Endodermal cell (in vitro differentiated cells): ENCODE data around the gene GSDME. TPM values are rescaled to one million over a fixed set of nuclear protein-coding genes. Genes with fewer than 3 reads are reported as not detected.

Experiments
- DNase-seq: peaks from one replicate; pipeline ENCODE4 v3.0.0-alpha.2; 2017
- H3K27ac ChIP-seq: 2 replicates; pipeline ENCODE4 v1.5.1; 2013; ENCODE audit warnings: mild to moderate bottlenecking, low read depth, low read length, moderate library complexity
- H3K27me3 ChIP-seq: 2 replicates; pipeline ENCODE4 v1.6.1; 2013; ENCODE audit warnings: mild to moderate bottlenecking, low read length, moderate library complexity; ENCODE audit not compliant: insufficient read depth, control insufficient read depth, poor library complexity, severe bottlenecking
- H3K36me3 ChIP-seq: 2 replicates; pipeline ENCODE4 v1.7.0; 2013; ENCODE audit warnings: mild to moderate bottlenecking, low read length, moderate library complexity; ENCODE audit not compliant: control insufficient read depth, insufficient read depth
- H3K4me1 ChIP-seq: one replicate; pipeline ENCODE4 v1.7.0; 2013; ENCODE audit warnings: low read length; ENCODE audit not compliant: control insufficient read depth, insufficient read depth
- H3K4me3 ChIP-seq: 2 replicates; pipeline ENCODE4 v1.5.1; 2013; ENCODE audit warnings: mild to moderate bottlenecking, low read length, moderate library complexity
- H3K9ac ChIP-seq: 2 replicates; pipeline ENCODE4 v1.6.1; 2013; ENCODE audit warnings: mild to moderate bottlenecking, low read length, moderate library complexity; ENCODE audit not compliant: poor library complexity, severe bottlenecking; ENCODE audit errors: extremely low read depth
- H3K9me3 ChIP-seq: 2 replicates; pipeline ENCODE4 v1.6.1; 2013; ENCODE audit warnings: mild to moderate bottlenecking, low read length, moderate library complexity; ENCODE audit not compliant: control insufficient read depth
- H3K27ac Mint-ChIP-seq: 2 replicates; pipeline ENCODE4 v1.8.0; 2020; ENCODE audit warnings: mixed read lengths
- H3K27me3 Mint-ChIP-seq: 2 replicates; pipeline ENCODE4 v1.8.0; 2021; ENCODE audit warnings: mild to moderate bottlenecking, mixed read lengths; ENCODE audit not compliant: insufficient read depth
- H3K36me3 Mint-ChIP-seq: 2 replicates; pipeline ENCODE4 v1.8.0; 2020; ENCODE audit warnings: low read depth, mixed read lengths
- H3K4me1 Mint-ChIP-seq: 2 replicates; pipeline ENCODE4 v1.8.0; 2020; ENCODE audit warnings: mixed read lengths
- H3K4me3 Mint-ChIP-seq: 2 replicates; pipeline ENCODE4 v1.8.0; 2020; ENCODE audit warnings: mild to moderate bottlenecking, moderate library complexity, mixed read lengths
- H3K9me3 Mint-ChIP-seq: 2 replicates; pipeline ENCODE4 v1.8.0; 2020; ENCODE audit warnings: mild to moderate bottlenecking, mixed read lengths
- WGBS, 2 experiments: methylation state at CpG; one replicate each; pipeline versions ENCODE4 v1.1.5 to v1.1.7; 2013; ENCODE audit warnings: missing lambda C conversion rate in 2 of 2, mixed read lengths in 1 of 2; ENCODE audit not compliant: insufficient coverage in 1 of 2, insufficient read length in 1 of 2; 5-methylcytosine and 5-hydroxymethylcytosine counted together
- total RNA-seq, 2 donors: library from RNA; stranded (reverse); fragmentation: NEBNext Ultra II Directional in 1 of 2; extraction: Animal tissue kit (Norgen Biotek cat#: 25700) in 1 of 2; gene quantifications; 2 replicates in 1 of 2; 3 replicates in 1 of 2; pipeline ENCODE4 v1.2.1, GENCODE V29; 2021
- TF ChIP-seq, protein P1 (sequence below): fragments of 200-600 bp; sonication (generic); conservative IDR thresholded peaks from 2 replicates; pipeline ENCODE4 v1.5.0; 2021; ENCODE audit warnings: antibody characterized with exemption, mild to moderate bottlenecking

Gene GSDME
- total RNA-seq, 2 donors from 2014 or later: 8.9 to 17.9 TPM

GRCh38 chr7:24800667-24801066 lies 43.4 kb upstream of the GSDME start:
- Mint-ChIP-seq H3K27ac (no peak overlapping the region), H3K27me3 (no peaks in the 10 kb centered on the region), H3K36me3 (peaks cover 18% of the 10 kb centered on the region), H3K4me3 (no peak overlapping the region), H3K4me1 (no peaks in the 10 kb centered on the region), H3K9me3 (no peaks in the 10 kb centered on the region)
- H3K27ac ChIP-seq: no peak overlapping the region
- TF ChIP-seq, protein P1, sequence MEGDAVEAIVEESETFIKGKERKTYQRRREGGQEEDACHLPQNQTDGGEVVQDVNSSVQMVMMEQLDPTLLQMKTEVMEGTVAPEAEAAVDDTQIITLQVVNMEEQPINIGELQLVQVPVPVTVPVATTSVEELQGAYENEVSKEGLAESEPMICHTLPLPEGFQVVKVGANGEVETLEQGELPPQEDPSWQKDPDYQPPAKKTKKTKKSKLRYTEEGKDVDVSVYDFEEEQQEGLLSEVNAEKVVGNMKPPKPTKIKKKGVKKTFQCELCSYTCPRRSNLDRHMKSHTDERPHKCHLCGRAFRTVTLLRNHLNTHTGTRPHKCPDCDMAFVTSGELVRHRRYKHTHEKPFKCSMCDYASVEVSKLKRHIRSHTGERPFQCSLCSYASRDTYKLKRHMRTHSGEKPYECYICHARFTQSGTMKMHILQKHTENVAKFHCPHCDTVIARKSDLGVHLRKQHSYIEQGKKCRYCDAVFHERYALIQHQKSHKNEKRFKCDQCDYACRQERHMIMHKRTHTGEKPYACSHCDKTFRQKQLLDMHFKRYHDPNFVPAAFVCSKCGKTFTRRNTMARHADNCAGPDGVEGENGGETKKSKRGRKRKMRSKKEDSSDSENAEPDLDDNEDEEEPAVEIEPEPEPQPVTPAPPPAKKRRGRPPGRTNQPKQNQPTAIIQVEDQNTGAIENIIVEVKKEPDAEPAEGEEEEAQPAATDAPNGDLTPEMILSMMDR: no peak
- no peaks in the 10 kb centered on the region for H3K4me1 ChIP-seq
- H3K4me3 ChIP-seq: no peak overlapping the region
- DNase-seq: no peak
- no peaks in the 10 kb centered on the region for H3K9me3 ChIP-seq
- H3K9ac ChIP-seq: no peak overlapping the region
- H3K36me3 ChIP-seq: no peaks in the 10 kb centered on the region
- 92 to 99% methylated on average over 9 of the region's 9 CpGs for WGBS, 2 experiments
- H3K27me3 ChIP-seq: no peaks in the 10 kb centered on the region

- no peak overlapping the region for H3K4me3 Mint-ChIP-seq
- H3K27ac Mint-ChIP-seq: no peak overlapping the region
- Histone ChIP-seq H3K4me3 (no peak overlapping the region), H3K36me3 (no peaks in the 10 kb centered on the region), H3K27me3 (no peaks in the 10 kb centered on the region), H3K4me1 (no peaks in the 10 kb centered on the region), H3K27ac (no peak overlapping the region), H3K9me3 (no peaks in the 10 kb centered on the region), H3K9ac (no peak overlapping the region)
- TF ChIP-seq, protein P1: no peak
- DNase-seq: no peak
- 93 to 95% methylated on average over 4 to 6 of the region's 6 CpGs for WGBS, 2 experiments
- no peaks in the 10 kb centered on the region for H3K27me3 Mint-ChIP-seq
- peaks cover 4% of the 10 kb centered on the region for H3K9me3 Mint-ChIP-seq
- peaks cover 18% of the 10 kb centered on the region for H3K36me3 Mint-ChIP-seq
- H3K4me1 Mint-ChIP-seq: no peaks in the 10 kb centered on the region
These were observed 42.8 kb upstream of the GSDME start for GRCh38 chr7:24800073-24800472.

GRCh38 chr7:24799506-24799905 lies 42.2 kb upstream of the GSDME start:
- H3K4me1 Mint-ChIP-seq: no peaks in the 10 kb centered on the region
- peaks cover 4% of the 10 kb centered on the region for H3K9me3 Mint-ChIP-seq

More at GRCh38 chr7:24799506-24799905, 42.2 kb upstream of the GSDME start:
- Histone ChIP-seq H3K4me3 (no peak overlapping the region), H3K27ac (peak overlapping the region; percentile 1), H3K27me3 (no peaks in the 10 kb centered on the region), H3K36me3 (no peaks in the 10 kb centered on the region), H3K4me1 (no peaks in the 10 kb centered on the region), H3K9ac (no peak overlapping the region), H3K9me3 (no peaks in the 10 kb centered on the region)
- TF ChIP-seq, protein P1: no peak
- no peak for DNase-seq
- peaks cover 18% of the 10 kb centered on the region for H3K36me3 Mint-ChIP-seq
- 100% methylated on average over 2 of the region's 3 CpGs for WGBS, 2 experiments
- no peak overlapping the region for H3K4me3 Mint-ChIP-seq
- H3K27me3 Mint-ChIP-seq: no peaks in the 10 kb centered on the region
- H3K27ac Mint-ChIP-seq: no peak overlapping the region
